ENCODE measurements around the gene FJX1. TPM values are rescaled to one million over a fixed set of nuclear protein-coding genes. Genes with fewer than 3 reads are reported as not detected.

The FJX1 gene
- total RNA-seq: 10 to 100 TPM in 1 of 6 donors, 1 to 10 TPM in 5; 2.2 to 13.3 (median 3.8) TPM
- polyA plus RNA-seq: 1 to 10 TPM; 2.4 to 4.6 TPM

- peaks cover 0 to 12% (median 0%) of the 10 kb centered on the region in 3 donors for H3K4me1 ChIP-seq
- peak within 1 kb of the TSS; percentile 48 to 70 (median 58) for H3K4me3 ChIP-seq
- intact Hi-C loops (cut with DNase I): loop anchor here in 2 of 3 donors (5.0 to 10.0 kb wide), 3 partner anchors 507 to 647 kb away; no protein-coding TSS in a partner anchor
- H3K9me3 ChIP-seq: no peaks in the 10 kb centered on the region
- no peaks in the 10 kb centered on the region for H3K36me3 ChIP-seq
- TF ChIP-seq CTCF (IDR thresholded peaks at IDR 0.05): no peak
- H3K27me3 ChIP-seq: no peaks in the 10 kb centered on the region
- FAIRE-seq (no peak), DNase-seq (peak; percentile 28 to 76 (median 52)), ATAC-seq (peak; percentile 32 to 60 (median 54))
- 19 to 23% methylated on average over 39 to 56 of the region's 57 CpGs for WGBS, 2 donors
- peak within 1 kb of the TSS in 3 of 4 donors; percentile 28 to 70 (median 68) for H3K27ac ChIP-seq
These were observed at the start of gene FJX1 for GRCh38 chr11:35617687-35618496. Gene FJX1, plus strand, starts transcription at chr11:35618460. Its CDS starts 177 bp downstream, at chr11:35618637.

- no peak overlapping the region for H3K27ac ChIP-seq
- no peak overlapping the region for H3K4me3 ChIP-seq
- no peak for DNase-seq
- no peak for FAIRE-seq
- 45 to 63% methylated on average over 3 of the region's 3 CpGs for WGBS, 2 donors
- TF ChIP-seq CTCF (IDR thresholded peaks at IDR 0.05): no peak
- intact Hi-C loops (cut with DNase I): no loop called here
- ATAC-seq: no peak
- no peaks in the 10 kb centered on the region for H3K27me3 ChIP-seq
- no peaks in the 10 kb centered on the region for H3K4me1 ChIP-seq
- no peaks in the 10 kb centered on the region for H3K36me3 ChIP-seq
- H3K9me3 ChIP-seq: no peaks in the 10 kb centered on the region
These were observed 46.6 kb upstream of the FJX1 start for GRCh38 chr11:35571696-35572095.

- DNase-seq (no peak), ATAC-seq (peak in 2 of 4 donors; percentile 48 to 70), FAIRE-seq (no peak)
- Histone ChIP-seq H3K27me3 (no peaks in the 10 kb centered on the region), H3K4me1 (no peaks in the 10 kb centered on the region), H3K36me3 (no peaks in the 10 kb centered on the region), H3K4me3 (no peak overlapping the region), H3K27ac (no peak overlapping the region), H3K9me3 (no peaks in the 10 kb centered on the region)
- no peak for TF ChIP-seq CTCF (IDR thresholded peaks at IDR 0.05)
- 66 to 76% methylated on average over 7 of the region's 7 CpGs for WGBS, 2 donors
- intact Hi-C loops (cut with DNase I): no loop called here
These were observed 38.5 kb upstream of the FJX1 start for GRCh38 chr11:35579557-35580396.

GRCh38 chr11:35580397-35580781 is 37.9 kb upstream of the FJX1 start:
- FAIRE-seq: no peak
- H3K27me3 ChIP-seq: no peaks in the 10 kb centered on the region
- H3K4me1 ChIP-seq: no peaks in the 10 kb centered on the region
- intact Hi-C loops (cut with DNase I): no loop called here
- H3K4me3 ChIP-seq: no peak overlapping the region
- no peak for TF ChIP-seq CTCF (IDR thresholded peaks at IDR 0.05)
- no peak for ATAC-seq
- no peaks in the 10 kb centered on the region for H3K36me3 ChIP-seq
- DNase-seq: no peak
- no peaks in the 10 kb centered on the region for H3K9me3 ChIP-seq
- 87 to 94% methylated on average over 2 of the region's 2 CpGs for WGBS, 2 donors
- no peak overlapping the region for H3K27ac ChIP-seq

Data from pancreas (tissue), 10 donors.